ENCODE measurements around the gene MRPL37.

Gene MRPL37

DNA sequence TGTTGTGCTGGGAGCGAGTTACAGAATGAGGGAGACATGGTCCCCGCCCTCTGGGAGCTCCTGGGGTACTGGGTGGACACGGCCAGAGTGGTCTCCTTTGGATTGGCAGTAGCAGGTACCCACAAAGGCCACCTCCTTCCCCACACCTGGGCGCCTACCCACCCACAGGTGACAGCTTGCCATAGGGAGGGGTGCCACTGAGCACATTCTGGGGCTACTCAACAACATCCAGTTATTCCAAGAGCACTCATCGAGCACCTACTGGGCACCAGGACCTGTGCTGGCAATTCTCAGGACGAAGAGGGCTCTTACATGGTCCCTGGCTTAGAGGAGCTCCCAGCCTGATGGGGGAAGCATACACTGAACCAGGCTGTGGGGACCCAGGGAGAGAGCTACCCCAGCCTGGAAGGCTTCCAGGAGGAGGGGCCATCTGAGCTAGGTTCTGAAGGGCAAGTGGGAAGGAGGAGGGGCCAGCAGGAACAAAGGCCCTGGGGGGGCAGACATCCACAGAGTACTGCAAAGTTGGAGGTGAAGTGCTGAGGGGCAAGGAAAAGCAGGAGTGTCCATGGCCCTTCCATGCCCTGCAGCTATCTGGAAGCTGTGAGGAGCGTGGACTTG, 22.0 kb downstream of the MRPL37 start:
- Histone ChIP-seq H3K36me3 (replicated peaks; ENCODE audit: low read depth, low read length) (peaks cover 3% of the 10 kb centered on the region), H4K20me1 (ENCODE audit: insufficient read depth, low read length) (no peaks in the 10 kb centered on the region), H3K9ac (ENCODE audit: low read length) (no peak overlapping the region), H3K27ac (ENCODE audit: low read length) (no peak overlapping the region), H3K4me2 (ENCODE audit: low read length) (no peak overlapping the region), H3K4me1 (ENCODE audit: low read length) (no peaks in the 10 kb centered on the region), H3K9me3 (ENCODE audit: insufficient read depth, low read length) (no peaks in the 10 kb centered on the region), H2AFZ (ENCODE audit: low read depth, low read length) (no peak overlapping the region), H3K27me3 (ENCODE audit: low read depth, low read length) (no peaks in the 10 kb centered on the region), H3K4me3 (ENCODE audit: low read length) (no peak overlapping the region), H3K79me2 (ENCODE audit: low read length) (no peaks in the 10 kb centered on the region)
- TF ChIP-seq EZH2phosphoT487 (IDR thresholded peaks at IDR 0.05; ENCODE audit: low read depth), result no peak
- TF ChIP-seq, protein P1, sequence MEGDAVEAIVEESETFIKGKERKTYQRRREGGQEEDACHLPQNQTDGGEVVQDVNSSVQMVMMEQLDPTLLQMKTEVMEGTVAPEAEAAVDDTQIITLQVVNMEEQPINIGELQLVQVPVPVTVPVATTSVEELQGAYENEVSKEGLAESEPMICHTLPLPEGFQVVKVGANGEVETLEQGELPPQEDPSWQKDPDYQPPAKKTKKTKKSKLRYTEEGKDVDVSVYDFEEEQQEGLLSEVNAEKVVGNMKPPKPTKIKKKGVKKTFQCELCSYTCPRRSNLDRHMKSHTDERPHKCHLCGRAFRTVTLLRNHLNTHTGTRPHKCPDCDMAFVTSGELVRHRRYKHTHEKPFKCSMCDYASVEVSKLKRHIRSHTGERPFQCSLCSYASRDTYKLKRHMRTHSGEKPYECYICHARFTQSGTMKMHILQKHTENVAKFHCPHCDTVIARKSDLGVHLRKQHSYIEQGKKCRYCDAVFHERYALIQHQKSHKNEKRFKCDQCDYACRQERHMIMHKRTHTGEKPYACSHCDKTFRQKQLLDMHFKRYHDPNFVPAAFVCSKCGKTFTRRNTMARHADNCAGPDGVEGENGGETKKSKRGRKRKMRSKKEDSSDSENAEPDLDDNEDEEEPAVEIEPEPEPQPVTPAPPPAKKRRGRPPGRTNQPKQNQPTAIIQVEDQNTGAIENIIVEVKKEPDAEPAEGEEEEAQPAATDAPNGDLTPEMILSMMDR (IDR thresholded peaks at IDR 0.05; ENCODE audit: low read depth, low read length), result no peak

DNA sequence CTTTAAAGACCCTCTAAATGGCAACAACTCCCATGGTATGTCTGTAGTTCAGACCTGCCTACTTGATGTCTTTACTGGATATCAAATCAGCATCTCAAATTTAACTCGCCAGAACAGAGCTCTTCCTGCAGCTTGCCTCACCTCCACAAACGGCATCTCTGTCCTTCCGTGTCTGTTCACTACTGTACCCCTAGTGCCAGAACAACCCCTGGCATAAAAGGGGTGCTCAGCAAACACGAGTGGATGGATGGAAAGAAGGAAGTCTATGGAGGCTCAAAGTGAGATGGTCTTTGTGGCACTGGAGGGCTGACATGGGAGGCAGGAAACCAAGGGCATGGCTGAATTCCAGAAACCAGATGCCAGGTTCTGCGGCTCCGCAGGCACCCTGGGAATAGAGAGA, 22.7 kb downstream of the MRPL37 start:
- H3K27ac ChIP-seq (ENCODE audit: low read length), result no peak overlapping the region
- TF ChIP-seq EZH2phosphoT487 (IDR thresholded peaks at IDR 0.05; ENCODE audit: low read depth), result no peak
- TF ChIP-seq, protein P1 (IDR thresholded peaks at IDR 0.05; ENCODE audit: low read depth, low read length), result no peak
- no peak overlapping the region for H3K4me2 ChIP-seq (ENCODE audit: low read length)
- H3K9me3 ChIP-seq (ENCODE audit: insufficient read depth, low read length), result no peaks in the 10 kb centered on the region
- no peaks in the 10 kb centered on the region for H3K27me3 ChIP-seq (ENCODE audit: low read depth, low read length)
- H3K4me1 ChIP-seq (ENCODE audit: low read length), result no peaks in the 10 kb centered on the region
- no peak overlapping the region for H2AFZ ChIP-seq (ENCODE audit: low read depth, low read length)
- H3K36me3 ChIP-seq (replicated peaks; ENCODE audit: low read depth, low read length), result peaks cover 3% of the 10 kb centered on the region
- H3K79me2 ChIP-seq (ENCODE audit: low read length), result no peaks in the 10 kb centered on the region
- H3K4me3 ChIP-seq (ENCODE audit: low read length), result no peak overlapping the region
- H3K9ac ChIP-seq (ENCODE audit: low read length), result no peak overlapping the region
- H4K20me1 ChIP-seq (ENCODE audit: insufficient read depth, low read length), result no peaks in the 10 kb centered on the region

DNA sequence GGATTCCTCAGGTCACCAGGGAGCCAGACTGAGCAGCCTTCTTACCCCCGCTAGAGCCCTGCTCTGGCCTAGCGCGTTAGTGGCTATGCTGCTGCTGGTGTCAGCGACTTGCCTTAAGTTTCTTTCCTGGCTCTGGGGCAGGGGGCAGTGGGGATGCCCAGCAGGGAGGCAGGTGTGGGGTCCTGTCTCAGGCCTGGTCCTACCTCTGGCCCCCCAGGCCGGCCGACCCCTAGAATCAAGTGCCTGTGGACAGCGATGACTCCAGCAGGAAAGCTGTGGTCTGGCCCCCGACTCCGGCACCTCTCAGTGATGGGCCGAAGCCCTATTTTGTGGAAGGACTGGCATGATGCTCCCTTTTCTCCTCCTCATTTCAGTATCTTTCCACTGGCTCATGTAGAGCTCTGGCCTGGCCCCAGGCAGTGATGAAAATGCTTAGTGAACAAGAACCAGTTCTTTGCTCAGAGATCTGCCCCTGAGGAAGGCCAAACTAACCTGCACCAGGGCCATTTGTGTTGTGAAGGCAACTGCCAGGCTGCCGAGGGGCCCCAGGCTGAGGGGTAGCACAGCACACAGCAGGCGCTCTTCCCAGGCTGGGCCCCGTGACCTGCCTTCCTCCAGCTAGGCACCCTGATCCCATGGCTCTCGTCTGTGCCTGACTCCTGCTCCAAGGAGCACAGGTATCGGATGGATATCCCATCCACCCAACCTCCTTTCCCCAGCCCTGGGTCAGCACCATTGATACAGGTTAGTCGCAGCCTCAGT, 23.7 kb downstream of the MRPL37 start:
- Histone ChIP-seq H3K4me3 (ENCODE audit: low read length) (no peak overlapping the region), H4K20me1 (ENCODE audit: insufficient read depth, low read length) (no peaks in the 10 kb centered on the region), H3K9me3 (ENCODE audit: insufficient read depth, low read length) (no peaks in the 10 kb centered on the region), H3K36me3 (replicated peaks; ENCODE audit: low read depth, low read length) (peaks cover 3% of the 10 kb centered on the region), H3K9ac (ENCODE audit: low read length) (no peak overlapping the region), H3K27ac (ENCODE audit: low read length) (no peak overlapping the region), H3K79me2 (ENCODE audit: low read length) (no peaks in the 10 kb centered on the region), H3K4me2 (ENCODE audit: low read length) (no peak overlapping the region), H3K4me1 (ENCODE audit: low read length) (no peaks in the 10 kb centered on the region), H2AFZ (ENCODE audit: low read depth, low read length) (no peak overlapping the region), H3K27me3 (ENCODE audit: low read depth, low read length) (no peaks in the 10 kb centered on the region)
- TF ChIP-seq, protein P1 (IDR thresholded peaks at IDR 0.05; ENCODE audit: low read depth, low read length), result no peak

DNA sequence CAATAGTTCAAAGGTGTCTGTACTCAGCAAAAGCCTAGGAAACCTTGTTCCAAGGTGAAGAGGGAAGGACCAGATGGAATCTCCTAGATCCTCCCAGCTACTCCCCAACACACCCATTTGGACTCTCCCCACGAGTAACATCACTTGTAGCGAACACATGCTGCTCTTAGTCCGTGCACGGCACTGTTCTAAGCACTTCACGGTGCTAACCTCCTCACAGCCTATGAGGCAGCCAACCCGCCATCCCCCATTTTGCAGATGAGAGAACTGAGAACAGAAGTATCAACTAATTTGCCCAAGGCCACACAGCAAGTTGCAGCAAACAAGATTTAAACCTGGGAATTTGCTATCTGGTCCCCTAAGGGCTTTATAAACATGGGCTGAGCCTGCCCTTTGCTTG, 24.3 kb downstream of the MRPL37 start:
- Histone ChIP-seq H3K9me3 (ENCODE audit: insufficient read depth, low read length) (no peaks in the 10 kb centered on the region), H3K36me3 (replicated peaks; ENCODE audit: low read depth, low read length) (peaks cover 3% of the 10 kb centered on the region), H3K4me2 (ENCODE audit: low read length) (no peak overlapping the region), H2AFZ (ENCODE audit: low read depth, low read length) (no peak overlapping the region), H3K79me2 (ENCODE audit: low read length) (no peaks in the 10 kb centered on the region), H3K4me3 (ENCODE audit: low read length) (no peak overlapping the region), H3K27ac (ENCODE audit: low read length) (no peak overlapping the region), H4K20me1 (ENCODE audit: insufficient read depth, low read length) (no peaks in the 10 kb centered on the region), H3K27me3 (ENCODE audit: low read depth, low read length) (no peaks in the 10 kb centered on the region), H3K9ac (ENCODE audit: low read length) (no peak overlapping the region), H3K4me1 (ENCODE audit: low read length) (no peaks in the 10 kb centered on the region)
- no peak for TF ChIP-seq EZH2phosphoT487 (IDR thresholded peaks at IDR 0.05; ENCODE audit: low read depth)
- TF ChIP-seq, protein P1 (IDR thresholded peaks at IDR 0.05; ENCODE audit: low read depth, low read length), result no peak

All from OCI-LY3 (cell line).